Stimulated activated CD8-positive, alpha-beta memory T cell treated with anti-CD3 and anti-CD28 coated beads, Interleukin-7, amount 100 ng/mL, for 1 hour (primary cell): Measurements from ENCODE around the gene ITGA5.

Source experiments
- DNase-seq, 2 donors: peaks; one replicate each; pipeline ENCODE4 v3.0.0-alpha.2; 2020; ENCODE audit warnings: low read depth in 2 of 2

Gene ITGA5

GRCh38 chr12:54419088-54419887 lies at the start of gene ITGA5:
ITGA5 (minus strand) TSS chr12:54419266; CDS start chr12:54419198, 68 bp downstream.
- DNase-seq, result no peak

- no peak for DNase-seq
Measured at GRCh38 chr12:54465857-54466523, 46.9 kb upstream of the ITGA5 start.

- DNase-seq, result no peak
Measured at GRCh38 chr12:54463484-54463883, 44.4 kb upstream of the ITGA5 start.

GRCh38 chr12:54463034-54463433 lies 44.0 kb upstream of the ITGA5 start:
- no peak for DNase-seq

- DNase-seq, result no peak
Measured at GRCh38 chr12:54460317-54460923, 41.4 kb upstream of the ITGA5 start.

- no peak for DNase-seq
Measured at GRCh38 chr12:54459355-54459754, 40.3 kb upstream of the ITGA5 start.

- DNase-seq, result no peak
Measured at GRCh38 chr12:54455760-54456469, 36.8 kb upstream of the ITGA5 start.

- no peak for DNase-seq
Measured at GRCh38 chr12:54452628-54453027, 33.6 kb upstream of the ITGA5 start.

- DNase-seq, result no peak
Measured at GRCh38 chr12:54448344-54448743, 29.3 kb upstream of the ITGA5 start.

- no peak for DNase-seq
Measured at GRCh38 chr12:54447917-54448316, 28.9 kb upstream of the ITGA5 start.

GRCh38 chr12:54444206-54444605 lies 25.1 kb upstream of the ITGA5 start:
- no peak for DNase-seq

GRCh38 chr12:54443446-54443845 lies 24.4 kb upstream of the ITGA5 start:
- no peak for DNase-seq

- no peak for DNase-seq
Measured at GRCh38 chr12:54442961-54443360, 23.9 kb upstream of the ITGA5 start.

GRCh38 chr12:54442099-54442498 lies 23.0 kb upstream of the ITGA5 start:
- no peak for DNase-seq

GRCh38 chr12:54439521-54440255 lies 20.6 kb upstream of the ITGA5 start:
- no peak for DNase-seq

- DNase-seq, result no peak
Measured at GRCh38 chr12:54439096-54439495, 20.0 kb upstream of the ITGA5 start.

- DNase-seq, result no peak
Measured at GRCh38 chr12:54438517-54438916, 19.5 kb upstream of the ITGA5 start.

- no peak for DNase-seq
Measured at GRCh38 chr12:54437697-54438096, 18.6 kb upstream of the ITGA5 start.

GRCh38 chr12:54437243-54437642 lies 18.2 kb upstream of the ITGA5 start:
- DNase-seq, result no peak

GRCh38 chr12:54432815-54433164 lies 13.7 kb upstream of the ITGA5 start:
- no peak for DNase-seq

- DNase-seq, result no peak
Measured at GRCh38 chr12:54431911-54432814, 13.1 kb upstream of the ITGA5 start.
